Heart left ventricle (tissue), 13 donors: ENCODE data around the gene IL23A.

ENCODE experiments used
- CTCF ChIP-seq, 12 donors: fragments of 200-600 bp; sonication (generic) in 4 of 12; IDR thresholded peaks; one replicate each; pipeline versions ENCODE4 v1.5.0 to v1.8.0; 2018 to 2022; ENCODE audit warnings: antibody characterized with exemption in 12 of 12, mild to moderate bottlenecking in 5 of 12
- POLR2A ChIP-seq, 2 donors: fragments of 450-650 bp; IDR thresholded peaks; one replicate each; pipeline ENCODE4 v1.6.1; 2017; ENCODE audit warnings: antibody characterized with exemption in 2 of 2, mild to moderate bottlenecking in 2 of 2, moderate library complexity in 2 of 2
- donor health status: ischemic (EF 13 %, LVEDD 7.1; RV severe dilation, severe dysfunction).
- donor health status: DM: no; HTN: yes; CAD: no.
- donor health status: DM: no; HTN: no; CAD: no.
- donor health status: ischemic (EF 25% LVEDD 6.9; RV normal size, moderate dysfunction).
- donor health status: ischemic (EF 25% LVEDD 5.7; RV mildly dilated, moderate dysfunction).
- donor health status: ischemic (EF 35%, LVEDD 5.7; RV mildly dilated, moderate dysfunction).
- donor health status: nonischemic (EF 11% LVEDD 7.7; RV severe dilation, severe dysfunction).
- donor health status: DM: yes; HTN: yes; CAD: no.
- donor health status: PGD.
- donor health status: ischemic (EF 29% LVEDD 5.4; RV normal size, mild dysfunction).
- donor health status: nonischemic (EF 23%, LVEDD 6.1; RV moderate dilation, normal function).

GRCh38 chr12:56317675-56318074, 21.0 kb upstream of the IL23A start:
- TF ChIP-seq CTCF (IDR thresholded peaks at IDR 0.05) (no peak), POLR2A (IDR thresholded peaks at IDR 0.05) (no peak)
